OCI-LY3 (cell line): ENCODE measurements around the gene IGSF11.

Experiments used
- EZH2phosphoT487 ChIP-seq: fragments of 200-600 bp; shearing (Covaris generic); IDR thresholded peaks from 2 replicates; pipeline ENCODE4 v1.6.1; 2018; ENCODE audit warnings: antibody characterized with exemption, mixed run types, low read depth
- TF ChIP-seq, protein P1 (sequence below): fragments of 200-600, 300-600 bp; sonication (generic); IDR thresholded peaks from 2 replicates; pipeline ENCODE4 v1.5.1; 2014; ENCODE audit warnings: antibody characterized with exemption, low read length, low read depth

DNA sequence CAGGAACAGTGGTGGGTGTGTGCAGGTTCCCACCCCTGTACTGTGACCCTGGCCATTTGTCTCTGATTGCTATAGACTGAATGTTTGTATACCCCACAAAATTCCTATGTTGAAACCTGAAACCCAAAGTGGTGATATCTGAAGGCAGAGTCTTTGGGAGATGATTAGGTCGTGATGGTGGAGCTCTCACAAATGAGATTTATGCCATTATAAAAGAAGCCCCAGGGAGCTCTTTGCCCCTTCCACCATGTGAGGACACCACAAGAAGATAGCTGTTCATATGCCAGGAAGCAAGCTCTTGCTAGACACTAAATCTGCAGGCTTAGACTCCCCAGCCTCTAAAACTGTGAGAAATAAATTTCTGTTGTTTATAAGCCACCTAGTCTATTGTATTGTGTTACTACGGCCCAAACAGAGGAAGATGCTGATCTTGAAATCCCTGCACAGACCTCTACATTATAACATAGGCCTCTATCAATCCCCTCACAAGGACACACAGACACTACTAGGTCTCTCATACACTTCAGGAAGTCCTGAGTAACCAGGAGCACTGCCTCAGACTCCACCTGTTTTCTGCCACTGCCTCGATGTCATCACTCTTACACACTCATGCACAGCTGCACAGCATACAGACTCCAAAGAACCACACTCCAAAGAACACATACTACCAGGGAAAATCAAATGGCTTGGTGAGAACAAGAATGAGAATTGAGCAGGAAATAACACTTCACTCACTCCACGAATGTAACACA is 14.7 kb downstream of the IGSF11 start:
- TF ChIP-seq, protein P1, sequence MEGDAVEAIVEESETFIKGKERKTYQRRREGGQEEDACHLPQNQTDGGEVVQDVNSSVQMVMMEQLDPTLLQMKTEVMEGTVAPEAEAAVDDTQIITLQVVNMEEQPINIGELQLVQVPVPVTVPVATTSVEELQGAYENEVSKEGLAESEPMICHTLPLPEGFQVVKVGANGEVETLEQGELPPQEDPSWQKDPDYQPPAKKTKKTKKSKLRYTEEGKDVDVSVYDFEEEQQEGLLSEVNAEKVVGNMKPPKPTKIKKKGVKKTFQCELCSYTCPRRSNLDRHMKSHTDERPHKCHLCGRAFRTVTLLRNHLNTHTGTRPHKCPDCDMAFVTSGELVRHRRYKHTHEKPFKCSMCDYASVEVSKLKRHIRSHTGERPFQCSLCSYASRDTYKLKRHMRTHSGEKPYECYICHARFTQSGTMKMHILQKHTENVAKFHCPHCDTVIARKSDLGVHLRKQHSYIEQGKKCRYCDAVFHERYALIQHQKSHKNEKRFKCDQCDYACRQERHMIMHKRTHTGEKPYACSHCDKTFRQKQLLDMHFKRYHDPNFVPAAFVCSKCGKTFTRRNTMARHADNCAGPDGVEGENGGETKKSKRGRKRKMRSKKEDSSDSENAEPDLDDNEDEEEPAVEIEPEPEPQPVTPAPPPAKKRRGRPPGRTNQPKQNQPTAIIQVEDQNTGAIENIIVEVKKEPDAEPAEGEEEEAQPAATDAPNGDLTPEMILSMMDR, result no peak
- no peak for TF ChIP-seq EZH2phosphoT487
